Measurements from ENCODE around the gene FANCG.

GRCh38 chr9:35073279-35073612 is 6.5 kb downstream of the FANCG start:
- TF ChIP-seq, protein P1, sequence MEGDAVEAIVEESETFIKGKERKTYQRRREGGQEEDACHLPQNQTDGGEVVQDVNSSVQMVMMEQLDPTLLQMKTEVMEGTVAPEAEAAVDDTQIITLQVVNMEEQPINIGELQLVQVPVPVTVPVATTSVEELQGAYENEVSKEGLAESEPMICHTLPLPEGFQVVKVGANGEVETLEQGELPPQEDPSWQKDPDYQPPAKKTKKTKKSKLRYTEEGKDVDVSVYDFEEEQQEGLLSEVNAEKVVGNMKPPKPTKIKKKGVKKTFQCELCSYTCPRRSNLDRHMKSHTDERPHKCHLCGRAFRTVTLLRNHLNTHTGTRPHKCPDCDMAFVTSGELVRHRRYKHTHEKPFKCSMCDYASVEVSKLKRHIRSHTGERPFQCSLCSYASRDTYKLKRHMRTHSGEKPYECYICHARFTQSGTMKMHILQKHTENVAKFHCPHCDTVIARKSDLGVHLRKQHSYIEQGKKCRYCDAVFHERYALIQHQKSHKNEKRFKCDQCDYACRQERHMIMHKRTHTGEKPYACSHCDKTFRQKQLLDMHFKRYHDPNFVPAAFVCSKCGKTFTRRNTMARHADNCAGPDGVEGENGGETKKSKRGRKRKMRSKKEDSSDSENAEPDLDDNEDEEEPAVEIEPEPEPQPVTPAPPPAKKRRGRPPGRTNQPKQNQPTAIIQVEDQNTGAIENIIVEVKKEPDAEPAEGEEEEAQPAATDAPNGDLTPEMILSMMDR (IDR thresholded peaks at IDR 0.05 in 4 of 5, conservative IDR thresholded peaks at IDR 0.05 in 1 of 5): no peak
- no peak for TF ChIP-seq POLR2A (IDR thresholded peaks at IDR 0.05)
